ENCODE data around the gene SFXN5. TPM values are rescaled to one million over a fixed set of nuclear protein-coding genes. Genes with fewer than 3 reads are reported as not detected.

Gene SFXN5
- total RNA-seq, 1 experiment from 2014 or later: 11.3 TPM

- DNase-seq: no peak
- Mint-ChIP-seq H3K36me3 (ENCODE audit: insufficient read depth, unreplicated experiment) (peaks cover 3% of the 10 kb centered on the region), H3K27me3 (ENCODE audit: unreplicated experiment) (no peaks in the 10 kb centered on the region), H3K27ac (ENCODE audit: unreplicated experiment) (peak overlapping the region; percentile 74), H3K9me3 (ENCODE audit: low read depth, unreplicated experiment) (no peaks in the 10 kb centered on the region), H3K4me3 (ENCODE audit: low read depth, unreplicated experiment) (peak overlapping the region; percentile 36), H3K4me1 (ENCODE audit: low read depth, unreplicated experiment) (peaks cover 30% of the 10 kb centered on the region)
- CTCF ChIA-PET: no interaction called here
- no TSS peak for BruUV-seq (replicated peaks)
- intact Hi-C loops (cut with micrococcal nuclease; ENCODE audit: unreplicated experiment): no loop called here
- no peak for TF ChIP-seq CTCF (IDR thresholded peaks at IDR 0.05; ENCODE audit: unreplicated experiment)
These were observed 7.3 kb downstream of the SFXN5 start for GRCh38 chr2:73063909-73064875.

- intact Hi-C loops (cut with micrococcal nuclease; ENCODE audit: unreplicated experiment): no loop called here
- DNase-seq: no peak
- H3K36me3 Mint-ChIP-seq (ENCODE audit: insufficient read depth, unreplicated experiment): no peaks in the 10 kb centered on the region
- peak overlapping the region; percentile 36 for H3K4me3 Mint-ChIP-seq (ENCODE audit: low read depth, unreplicated experiment)
- BruUV-seq (replicated peaks): no TSS peak
- H3K27ac Mint-ChIP-seq (ENCODE audit: unreplicated experiment): peak overlapping the region; percentile 74
- peaks cover 24% of the 10 kb centered on the region for H3K4me1 Mint-ChIP-seq (ENCODE audit: low read depth, unreplicated experiment)
- H3K9me3 Mint-ChIP-seq (ENCODE audit: low read depth, unreplicated experiment): no peaks in the 10 kb centered on the region
- CTCF ChIA-PET: no interaction called here
- no peak for TF ChIP-seq CTCF (IDR thresholded peaks at IDR 0.05; ENCODE audit: unreplicated experiment)
- H3K27me3 Mint-ChIP-seq (ENCODE audit: unreplicated experiment): no peaks in the 10 kb centered on the region
These were observed 8.0 kb downstream of the SFXN5 start for GRCh38 chr2:73063472-73063871.

DNA sequence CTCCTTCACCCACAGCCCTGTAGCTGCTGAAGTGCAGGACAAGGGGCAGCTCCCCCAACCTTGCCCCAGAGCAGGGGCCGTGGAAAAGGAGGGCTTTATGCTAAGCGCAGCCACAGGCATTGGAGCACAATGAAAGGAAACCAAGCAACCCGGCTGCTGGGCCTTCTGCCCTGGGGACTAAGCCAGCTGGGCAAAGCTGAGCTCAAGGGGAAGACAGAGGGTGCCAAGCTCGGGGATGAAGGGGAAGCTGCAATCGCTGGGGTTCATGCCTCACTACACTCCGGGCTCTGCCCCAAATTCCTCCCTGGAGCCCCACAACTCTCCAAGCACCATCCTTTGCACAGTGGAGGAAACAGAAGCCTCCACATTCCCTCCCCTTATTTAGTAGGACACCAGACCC, 12.4 kb downstream of the SFXN5 start:
- DNase-seq: no peak
- H3K27ac Mint-ChIP-seq (ENCODE audit: unreplicated experiment): no peak overlapping the region
- H3K4me1 Mint-ChIP-seq (ENCODE audit: low read depth, unreplicated experiment): peaks cover 18% of the 10 kb centered on the region
- no TSS peak for BruUV-seq (replicated peaks)
- H3K27me3 Mint-ChIP-seq (ENCODE audit: unreplicated experiment): no peaks in the 10 kb centered on the region
- H3K9me3 Mint-ChIP-seq (ENCODE audit: low read depth, unreplicated experiment): no peaks in the 10 kb centered on the region
- intact Hi-C loops (cut with micrococcal nuclease; ENCODE audit: unreplicated experiment): no loop called here
- H3K4me3 Mint-ChIP-seq (ENCODE audit: low read depth, unreplicated experiment): no peak overlapping the region
- CTCF ChIA-PET: no interaction called here
- no peak for TF ChIP-seq CTCF (IDR thresholded peaks at IDR 0.05; ENCODE audit: unreplicated experiment)
- no peaks in the 10 kb centered on the region for H3K36me3 Mint-ChIP-seq (ENCODE audit: insufficient read depth, unreplicated experiment)

GRCh38 chr2:73054980-73055379, 16.5 kb downstream of the SFXN5 start:
- no peak for TF ChIP-seq CTCF (IDR thresholded peaks at IDR 0.05; ENCODE audit: unreplicated experiment)
- Mint-ChIP-seq H3K36me3 (ENCODE audit: insufficient read depth, unreplicated experiment) (no peaks in the 10 kb centered on the region), H3K9me3 (ENCODE audit: low read depth, unreplicated experiment) (no peaks in the 10 kb centered on the region), H3K4me1 (ENCODE audit: low read depth, unreplicated experiment) (no peaks in the 10 kb centered on the region), H3K27ac (ENCODE audit: unreplicated experiment) (no peak overlapping the region), H3K27me3 (ENCODE audit: unreplicated experiment) (no peaks in the 10 kb centered on the region), H3K4me3 (ENCODE audit: low read depth, unreplicated experiment) (no peak overlapping the region)
- no TSS peak for BruUV-seq (replicated peaks)
- intact Hi-C loops (cut with micrococcal nuclease; ENCODE audit: unreplicated experiment): no loop called here
- CTCF ChIA-PET: no interaction called here
- DNase-seq: no peak
